Stimulated activated CD8-positive, alpha-beta memory T cell treated with anti-CD3 and anti-CD28 coated beads, Interleukin-15, amount 100 ng/mL, for 24 hours (primary cell): ENCODE measurements around the gene CELA3B.
"Not testable (repeated sequence)": the region's sequence is repeated elsewhere in the genome, so short reads cannot be mapped to it uniquely, and the experiment has no call there.

Source experiments
- DNase-seq: peaks from one replicate; pipeline ENCODE4 v3.0.0-alpha.2; 2020; ENCODE audit warnings: low read depth

CELA3B gene

GRCh38 chr1:22007262-22007661 is 30.4 kb downstream of the CELA3B start:
- not testable (repeated sequence) for DNase-seq

GRCh38 chr1:22009566-22009965 is 32.7 kb downstream of the CELA3B start:
- DNase-seq: not testable (repeated sequence)

- not testable (repeated sequence) for DNase-seq
These were observed 35.9 kb downstream of the CELA3B start for GRCh38 chr1:22012752-22013151.

GRCh38 chr1:22014575-22015206 is 37.9 kb downstream of the CELA3B start:
- not testable (repeated sequence) for DNase-seq

- no peak for DNase-seq
These were observed 42.0 kb downstream of the CELA3B start for GRCh38 chr1:22018583-22019559.

GRCh38 chr1:22021061-22021460 is 44.2 kb downstream of the CELA3B start:
- no peak for DNase-seq

GRCh38 chr1:22024485-22025367 is 47.9 kb downstream of the CELA3B start:
- no peak for DNase-seq

- DNase-seq: peak; percentile 68
These were observed 48.7 kb downstream of the CELA3B start for GRCh38 chr1:22025368-22026155.

GRCh38 chr1:22026924-22027289 is 50.1 kb downstream of the CELA3B start:
- no peak for DNase-seq

- no peak for DNase-seq
These were observed 53.2 kb downstream of the CELA3B start for GRCh38 chr1:22030057-22030456.

- no peak for DNase-seq
These were observed 53.7 kb downstream of the CELA3B start for GRCh38 chr1:22030473-22030872.

- no peak for DNase-seq
These were observed 54.6 kb downstream of the CELA3B start for GRCh38 chr1:22031214-22031962.

GRCh38 chr1:22034834-22035233 is 58.0 kb downstream of the CELA3B start:
- DNase-seq: not testable (repeated sequence)

GRCh38 chr1:22037520-22037919 is 60.7 kb downstream of the CELA3B start:
- DNase-seq: no peak

GRCh38 chr1:22038036-22038435 is 61.2 kb downstream of the CELA3B start:
- DNase-seq: no peak
